Inferior parietal cortex (tissue), 1 donor: ENCODE results near the gene PLCB2.

Source experiments
- DNase-seq: peaks from one replicate; pipeline ENCODE4 v3.0.0-alpha.2; 2016; ENCODE audit errors: extremely low spot score

PLCB2 gene

GRCh38 chr15:40270246-40270995 is 37.3 kb downstream of the PLCB2 start:
- no peak for DNase-seq

GRCh38 chr15:40269604-40270003 is 38.1 kb downstream of the PLCB2 start:
- no peak for DNase-seq

- DNase-seq: no peak
These were observed 40.1 kb downstream of the PLCB2 start for GRCh38 chr15:40267670-40268069.

DNA sequence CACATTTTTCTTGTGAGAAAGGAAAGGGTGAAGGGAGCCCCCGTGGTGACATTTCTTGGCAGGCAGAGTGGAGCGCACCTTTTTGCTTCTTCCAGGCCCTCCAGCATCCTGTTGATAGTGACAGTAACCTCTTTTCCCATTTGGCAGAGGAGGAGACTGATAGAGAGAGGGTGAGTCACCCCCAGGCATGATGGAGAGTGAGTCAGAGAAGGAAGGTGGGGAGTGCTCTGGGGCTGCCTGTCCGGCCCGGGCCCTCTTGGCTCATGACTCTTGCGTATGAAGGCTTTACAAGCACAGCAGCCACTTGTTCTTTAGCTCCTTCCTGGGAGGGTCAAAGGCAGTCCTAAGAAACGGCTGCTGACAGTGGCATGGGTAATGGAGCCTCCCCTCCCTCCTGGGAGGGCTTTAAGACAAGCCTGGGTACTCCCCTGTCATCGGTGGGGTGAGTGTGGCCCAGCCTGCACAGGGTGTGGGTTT is 40.9 kb downstream of the PLCB2 start:
- no peak for DNase-seq

DNA sequence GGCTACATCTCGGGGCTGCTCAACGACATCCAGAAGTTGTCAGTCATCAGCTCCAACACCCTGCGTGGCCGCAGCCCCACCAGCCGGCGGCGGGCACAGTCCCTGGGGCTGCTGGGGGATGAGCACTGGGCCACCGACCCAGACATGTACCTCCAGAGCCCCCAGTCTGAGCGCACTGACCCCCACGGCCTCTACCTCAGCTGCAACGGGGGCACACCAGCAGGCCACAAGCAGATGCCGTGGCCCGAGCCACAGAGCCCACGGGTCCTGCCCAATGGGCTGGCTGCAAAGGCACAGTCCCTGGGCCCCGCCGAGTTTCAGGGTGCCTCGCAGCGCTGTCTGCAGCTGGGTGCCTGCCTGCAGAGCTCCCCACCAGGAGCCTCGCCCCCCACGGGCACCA is 41.9 kb downstream of the PLCB2 start:
- no peak for DNase-seq

GRCh38 chr15:40265355-40265754 is 42.4 kb downstream of the PLCB2 start:
- no peak for DNase-seq

DNA sequence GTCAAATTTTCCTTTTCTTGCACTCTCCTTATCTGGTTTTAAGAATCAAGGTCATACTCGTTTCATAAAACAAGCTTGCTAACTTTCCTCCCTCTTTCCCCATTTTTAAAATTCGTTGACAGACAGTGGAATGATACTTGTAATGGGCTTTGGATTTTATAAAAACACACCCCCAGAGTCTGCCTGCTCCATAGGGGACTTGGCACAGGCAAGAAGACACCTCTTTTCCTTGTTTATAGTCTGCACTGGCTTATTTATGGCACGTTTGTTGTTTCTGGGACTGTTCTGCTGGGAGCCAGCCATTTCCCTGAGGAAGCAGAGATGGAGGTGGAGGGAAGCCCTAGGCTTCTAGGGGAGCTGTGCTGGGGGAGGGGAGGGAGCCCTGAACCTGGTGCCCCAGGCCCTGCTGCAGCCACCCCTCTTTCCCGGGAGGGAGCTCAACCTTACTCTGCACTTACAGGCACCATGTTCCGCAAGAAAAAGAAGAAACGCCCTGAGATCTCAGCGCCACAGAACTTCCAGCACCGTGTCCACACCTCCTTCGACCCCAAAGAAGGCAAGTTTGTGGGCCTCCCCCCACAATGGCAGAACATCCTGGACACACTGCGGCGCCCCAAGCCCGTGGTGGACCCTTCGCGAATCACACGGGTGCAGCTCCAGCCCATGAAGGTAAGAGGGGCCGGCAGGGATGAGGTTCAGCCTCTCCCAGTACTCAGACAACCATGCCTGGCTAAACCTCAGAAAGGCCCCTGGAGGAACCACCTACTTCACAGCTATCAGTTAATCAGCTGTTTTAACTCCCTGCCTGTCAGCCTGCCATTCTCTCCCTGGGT is 43.2 kb downstream of the PLCB2 start:
- DNase-seq: no peak

DNA sequence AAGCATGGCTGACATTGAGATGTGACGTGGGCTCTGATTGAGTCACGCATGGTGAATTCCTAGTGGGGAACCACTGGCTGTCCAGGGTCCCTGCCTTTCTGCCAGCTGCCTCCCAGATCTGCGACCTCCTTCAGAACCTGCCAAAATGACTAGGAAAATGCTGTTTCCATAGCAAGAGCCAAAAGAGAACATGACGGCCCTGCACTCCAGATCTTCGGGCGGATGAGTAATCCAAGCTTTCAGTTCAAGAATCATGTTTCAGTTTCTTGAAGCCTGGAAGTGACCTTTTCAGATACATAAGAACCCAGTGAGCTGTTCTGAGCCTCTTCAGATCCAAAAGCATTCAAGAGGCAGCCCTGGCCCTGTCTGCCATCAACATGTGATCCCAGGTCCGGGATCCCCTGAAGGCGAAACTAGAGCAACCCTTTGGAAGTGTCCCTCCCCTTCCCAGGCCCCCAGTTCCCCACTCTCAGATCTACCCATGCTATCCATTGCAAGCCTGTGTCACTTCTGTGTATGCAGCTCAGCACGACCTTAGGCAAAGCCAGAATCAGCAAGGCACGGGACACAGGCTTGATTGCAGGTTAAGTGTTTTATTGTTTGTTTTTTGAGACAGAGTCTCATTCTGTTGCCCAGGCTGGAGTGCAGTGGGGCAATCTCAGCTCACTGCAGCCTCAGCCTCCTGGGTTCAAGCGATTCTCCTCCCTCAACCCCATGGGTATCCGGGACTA is 44.5 kb downstream of the PLCB2 start:
- DNase-seq: no peak

DNA sequence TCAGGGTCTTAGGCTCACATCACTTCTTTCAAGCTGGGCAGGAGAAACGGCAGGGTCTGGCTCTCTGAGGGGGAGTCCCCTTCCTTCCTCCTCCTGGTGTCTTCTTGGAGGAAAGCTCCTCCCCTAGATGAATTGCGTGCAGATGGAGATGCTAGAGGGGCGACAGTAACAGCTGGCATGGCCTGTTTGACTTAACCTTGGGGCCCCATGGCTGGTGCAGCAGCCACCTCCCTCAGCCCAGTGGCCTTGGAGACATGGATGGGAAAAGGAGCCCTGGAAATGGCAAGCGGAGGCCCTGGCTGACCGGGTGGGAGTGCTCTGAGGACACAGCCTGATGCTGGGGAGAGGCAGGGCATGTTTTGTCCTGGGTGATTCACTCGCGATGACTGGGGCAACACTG is 48.7 kb downstream of the PLCB2 start:
- no peak for DNase-seq

DNA sequence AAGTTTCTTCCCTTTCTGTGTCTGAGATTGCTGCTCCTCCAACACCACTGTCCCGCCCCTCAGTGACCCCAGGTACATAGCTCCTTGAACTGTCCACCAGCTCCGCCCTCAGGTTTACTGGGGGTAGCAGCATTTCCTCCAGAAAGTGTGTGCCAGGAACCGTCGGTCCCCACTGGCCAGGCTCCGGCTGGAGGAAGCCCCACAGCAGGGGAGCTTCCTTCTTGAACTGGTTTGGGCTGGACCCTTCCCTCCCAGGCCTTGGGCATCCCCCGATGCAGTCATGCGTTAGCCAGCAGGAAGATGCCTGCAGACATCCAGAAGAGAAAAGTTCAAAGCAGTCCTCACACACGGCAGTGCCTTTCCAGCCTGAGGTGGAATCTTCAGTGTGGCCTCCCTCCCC is 49.2 kb downstream of the PLCB2 start:
- no peak for DNase-seq

GRCh38 chr15:40257656-40258450 is 49.9 kb downstream of the PLCB2 start:
- no peak for DNase-seq

DNA sequence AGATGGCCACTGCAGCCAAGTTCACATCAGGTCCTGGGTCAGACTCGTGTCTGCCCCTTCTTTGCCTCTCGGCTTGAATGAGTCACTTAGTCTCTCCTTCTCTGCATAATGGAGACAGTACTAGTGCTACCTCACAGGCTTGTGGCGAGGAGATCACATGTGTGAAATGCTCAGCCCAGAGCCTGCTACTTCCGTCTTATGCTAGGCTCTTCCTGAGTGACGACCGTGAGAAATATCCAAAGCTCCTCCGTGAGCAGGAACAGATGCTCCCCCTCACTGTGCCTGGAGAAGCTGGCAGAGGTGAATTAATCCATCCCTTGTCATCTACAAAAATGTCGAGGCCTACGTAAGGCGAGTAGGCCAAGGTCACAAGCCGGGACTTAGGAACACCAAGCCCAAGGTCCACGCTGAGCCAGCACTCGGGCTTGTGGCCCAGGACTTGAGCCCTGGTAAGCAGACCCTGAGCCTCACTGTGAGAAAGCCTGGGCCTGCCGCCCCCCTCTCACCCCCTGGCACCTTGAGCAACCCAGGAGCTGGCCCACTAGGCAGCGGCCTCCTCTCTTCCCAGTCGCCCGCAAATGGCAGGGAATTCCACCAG is 51.0 kb downstream of the PLCB2 start:
- no peak for DNase-seq

- no peak for DNase-seq
These were observed 52.7 kb downstream of the PLCB2 start for GRCh38 chr15:40255033-40255432.

DNA sequence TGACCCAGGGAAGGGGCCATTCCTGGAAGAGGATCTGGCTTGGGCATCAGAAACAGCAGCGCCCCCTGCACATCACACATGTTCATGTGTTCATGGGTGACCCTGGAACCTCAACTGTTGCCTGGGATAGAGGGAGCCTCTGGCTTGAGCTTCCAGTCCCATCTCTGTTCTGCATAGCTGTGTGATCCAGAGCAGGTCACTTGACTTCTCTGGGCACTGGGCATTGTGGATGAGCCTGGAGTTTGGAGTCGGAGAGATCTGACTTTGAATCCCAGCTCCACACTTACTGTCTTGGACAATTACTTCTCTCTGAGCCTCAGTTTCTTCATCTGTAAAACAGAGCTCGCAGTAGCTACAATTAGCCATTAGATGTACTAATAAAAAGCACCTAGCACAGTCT is 53.3 kb downstream of the PLCB2 start:
- no peak for DNase-seq

GRCh38 chr15:40253167-40253790 is 54.5 kb downstream of the PLCB2 start:
- DNase-seq: no peak

GRCh38 chr15:40252438-40253166 is 55.1 kb downstream of the PLCB2 start:
- no peak for DNase-seq

DNA sequence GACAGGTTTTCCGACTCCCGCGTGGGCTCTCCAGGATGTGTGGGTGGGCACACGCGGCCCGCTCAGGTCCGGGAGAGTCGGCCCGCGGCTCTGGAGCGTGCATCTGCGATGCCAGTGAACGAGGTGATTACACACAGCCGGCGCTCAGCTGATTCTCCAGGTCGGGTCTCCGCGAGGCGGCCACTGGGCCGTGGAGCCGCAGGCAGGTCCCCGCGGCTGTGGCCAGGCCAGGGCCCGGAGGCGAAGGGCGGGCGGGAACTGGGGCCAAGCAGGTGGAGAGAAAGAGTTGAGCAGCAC is 55.6 kb downstream of the PLCB2 start:
- no peak for DNase-seq

- DNase-seq: no peak
These were observed 56.1 kb downstream of the PLCB2 start for GRCh38 chr15:40251486-40252140.

GRCh38 chr15:40250771-40251483 is 56.8 kb downstream of the PLCB2 start:
- no peak for DNase-seq
